Activated T-helper 1 cell treated with anti-CD3 and anti-CD28 coated beads, Interleukin-2, amount 50 U/mL, for 16 hours (primary cell): ENCODE results near the gene OSGEPL1.
"Not testable (repeated sequence)": the region's sequence is repeated elsewhere in the genome, so short reads cannot be mapped to it uniquely, and the experiment has no call there.

Experiments used
- DNase-seq, 2 donors: peaks; one replicate each; pipeline ENCODE4 v3.0.0-alpha.2; 2020; ENCODE audit warnings: low read depth in 1 of 2, low spot score in 1 of 2

OSGEPL1 gene

GRCh38 chr2:189751080-189751658, 11.4 kb downstream of the OSGEPL1 start:
- DNase-seq: no peak

GRCh38 chr2:189729430-189729829, 33.2 kb downstream of the OSGEPL1 start:
- DNase-seq: no peak

- no peak for DNase-seq
Observed at GRCh38 chr2:189726849-189727248, 35.7 kb downstream of the OSGEPL1 start.

GRCh38 chr2:189726271-189726670, 36.3 kb downstream of the OSGEPL1 start:
- no peak for DNase-seq

GRCh38 chr2:189723192-189723591, 39.4 kb downstream of the OSGEPL1 start:
- DNase-seq: no peak

- DNase-seq: no peak
Observed at GRCh38 chr2:189719571-189719970, 43.0 kb downstream of the OSGEPL1 start.

GRCh38 chr2:189717593-189717992, 45.0 kb downstream of the OSGEPL1 start:
- not testable (repeated sequence) for DNase-seq

- no peak for DNase-seq
Observed at GRCh38 chr2:189709501-189710221, 52.9 kb downstream of the OSGEPL1 start.

- no peak for DNase-seq
Observed at GRCh38 chr2:189702071-189702470, 60.5 kb downstream of the OSGEPL1 start.

GRCh38 chr2:189700681-189701080, 61.9 kb downstream of the OSGEPL1 start:
- DNase-seq: no peak

- DNase-seq: no peak
Observed at GRCh38 chr2:189698020-189698887, 64.3 kb downstream of the OSGEPL1 start.
